Stimulated activated CD4-positive, alpha-beta T cell treated with anti-CD3 and anti-CD28 coated beads, Interleukin-12 subunit alpha, Interleukin-12 subunit beta, amount 100 ng/mL, for 48 hours (primary cell): Measurements from ENCODE around the gene HCST.
"Not testable (repeated sequence)": the region's sequence is repeated elsewhere in the genome, so short reads cannot be mapped to it uniquely, and the experiment has no call there.

Source experiments
- DNase-seq, 3 donors: peaks; one replicate each; pipeline ENCODE4 v3.0.0-alpha.2; 2020; ENCODE audit warnings: low read depth in 2 of 3, low spot score in 1 of 3

HCST gene

GRCh38 chr19:35879770-35880317, 22.5 kb upstream of the HCST start:
- DNase-seq = peak; percentile 72 to 87 (median 82)

GRCh38 chr19:35882114-35882832, 20.1 kb upstream of the HCST start:
- DNase-seq = peak in 1 of 3 donors; percentile 62

GRCh38 chr19:35883882-35884281, 18.4 kb upstream of the HCST start:
- DNase-seq = no peak

DNA sequence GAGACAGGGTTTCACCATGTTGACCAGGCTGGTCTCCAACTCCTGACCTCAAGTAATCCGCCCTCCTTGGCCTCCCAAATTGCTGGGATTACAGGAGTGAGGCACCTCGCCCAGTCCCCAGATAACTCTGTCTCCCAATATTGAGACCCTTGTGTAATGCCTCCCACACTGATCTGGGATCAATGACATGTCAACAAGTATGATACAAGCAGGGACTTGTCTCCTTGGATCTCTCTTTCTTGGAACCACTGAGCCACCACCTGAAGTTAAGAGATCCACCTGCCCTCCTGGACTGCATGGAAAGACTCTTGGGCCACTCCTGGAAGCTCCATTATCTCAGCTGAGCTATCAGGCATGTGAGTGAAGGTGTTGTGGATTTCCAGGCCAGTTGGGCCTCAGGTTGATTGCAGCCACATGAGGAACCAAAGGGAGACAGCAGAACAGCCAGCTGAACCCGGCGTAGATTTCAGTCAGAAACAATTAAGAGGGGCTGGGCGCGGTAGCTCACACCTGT, 17.0 kb upstream of the HCST start:
- DNase-seq = no peak

DNA sequence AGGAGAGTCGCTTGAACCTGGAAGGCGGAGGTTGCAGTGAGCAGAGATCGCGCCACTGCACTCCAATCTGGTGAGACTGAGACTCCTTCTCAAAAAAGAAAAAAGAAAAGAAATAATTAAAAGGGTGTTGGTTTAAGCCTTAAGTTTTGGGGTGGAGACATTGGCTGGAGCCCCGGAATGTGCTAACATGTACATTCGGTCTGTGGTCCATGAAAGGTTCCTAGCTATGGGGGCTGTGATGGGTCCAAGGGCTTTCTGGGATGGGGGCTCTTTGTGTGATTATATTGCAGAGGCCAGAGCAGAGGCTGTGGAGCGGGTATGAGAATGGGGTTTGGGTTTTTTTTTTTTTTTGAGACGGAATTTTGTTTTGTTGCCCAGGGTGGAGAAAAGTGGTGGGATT, 16.4 kb upstream of the HCST start:
- no peak for DNase-seq

DNA sequence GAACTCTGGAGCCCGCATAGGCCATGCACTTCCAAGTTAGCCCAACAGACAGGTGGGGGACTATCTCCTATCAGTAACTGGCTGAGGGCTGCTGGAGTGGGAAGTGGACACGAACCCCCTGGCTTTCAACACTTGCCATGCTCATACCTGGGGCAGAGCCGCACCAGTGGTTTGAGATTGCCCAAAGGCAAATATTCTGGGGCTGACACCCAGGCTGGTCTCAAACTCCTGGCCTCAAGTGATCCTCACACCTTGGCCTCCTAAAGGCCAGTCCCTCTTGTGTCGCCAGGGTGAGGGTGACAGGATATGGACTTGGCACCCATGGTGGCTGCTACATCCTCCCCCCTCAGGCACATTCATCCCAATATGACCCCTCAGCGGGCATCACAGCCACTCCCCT, 15.1 kb upstream of the HCST start:
- no peak for DNase-seq

DNA sequence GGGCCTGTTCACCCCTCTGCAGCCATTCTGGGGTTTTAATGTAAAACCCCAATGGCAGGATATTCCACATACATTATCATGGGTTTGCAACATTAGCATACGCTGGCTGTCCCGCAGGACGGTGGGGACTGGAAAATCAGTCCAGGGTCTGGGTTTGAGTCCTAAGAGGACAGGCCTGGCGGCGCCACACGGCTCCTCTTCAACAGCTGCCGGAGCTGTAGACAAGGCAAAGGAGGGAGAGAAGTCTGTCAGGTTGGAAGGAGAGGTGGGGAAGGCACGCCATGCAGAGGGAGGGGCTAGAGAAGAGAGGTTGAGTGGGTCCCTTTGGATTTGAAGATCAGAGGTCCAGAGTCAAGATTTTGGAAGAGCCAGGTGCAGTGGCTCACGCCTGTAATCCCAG, 13.9 kb upstream of the HCST start:
- DNase-seq = no peak

DNA sequence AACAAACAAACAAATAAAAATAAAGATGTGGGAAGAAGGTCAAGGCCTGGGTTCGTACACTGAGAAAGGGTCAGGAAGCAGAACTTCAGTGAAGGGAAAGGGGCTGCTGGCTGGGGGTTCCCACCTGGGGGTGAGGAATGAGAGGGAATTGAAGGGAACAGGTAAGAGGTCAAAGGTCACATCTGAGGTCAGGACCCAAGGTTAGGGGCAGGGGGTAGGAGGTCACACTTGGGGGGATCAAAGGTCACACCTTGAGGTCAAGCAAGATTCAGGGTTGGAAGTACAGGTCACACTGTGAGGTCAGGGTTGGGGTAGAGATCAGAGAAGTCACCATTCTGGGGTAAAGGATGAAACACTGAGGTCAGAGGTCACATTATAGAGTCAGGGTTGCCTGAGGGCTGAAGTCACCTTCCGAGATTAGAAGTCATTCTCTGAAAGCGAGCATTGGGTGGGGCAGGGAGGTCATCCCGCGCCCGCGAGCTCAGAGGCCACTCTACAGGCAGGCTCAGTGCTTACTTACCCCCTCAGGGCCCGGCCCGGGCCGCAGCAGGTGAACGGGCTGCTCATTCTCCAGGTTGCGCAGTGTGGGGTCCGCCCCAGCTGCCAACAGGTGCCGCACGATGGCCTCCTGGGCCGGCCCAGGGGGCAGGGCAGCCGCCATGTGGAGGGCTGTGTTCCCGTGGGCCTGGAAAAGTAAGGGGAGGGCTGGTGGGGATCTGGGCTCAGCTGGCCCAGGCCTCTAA, 12.8 kb upstream of the HCST start:
- no peak for DNase-seq

GRCh38 chr19:35890113-35890650, 12.1 kb upstream of the HCST start:
- no peak for DNase-seq

DNA sequence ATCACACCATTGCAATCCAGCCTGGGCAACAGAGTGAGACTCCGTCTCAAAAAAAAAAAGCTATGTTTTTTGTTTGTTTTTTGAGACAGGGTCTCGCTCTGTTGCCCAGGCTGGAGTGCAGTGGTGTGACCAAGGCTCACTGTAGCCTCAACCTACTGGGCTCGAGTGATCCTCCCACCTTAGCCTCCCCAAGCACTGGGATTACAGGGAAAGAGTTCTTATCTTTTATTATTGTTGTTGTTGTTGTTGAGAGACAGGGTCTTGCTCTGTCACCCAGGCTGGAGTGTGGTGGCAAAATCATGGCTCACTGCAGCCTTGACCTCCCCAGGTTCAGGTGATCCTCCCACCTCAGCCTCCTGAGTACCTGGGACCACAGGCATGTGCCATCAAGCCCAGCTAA, 10.5 kb upstream of the HCST start:
- not testable (repeated sequence) for DNase-seq

- DNase-seq = no peak
Measured at GRCh38 chr19:35894342-35894741, 8.0 kb upstream of the HCST start.

DNA sequence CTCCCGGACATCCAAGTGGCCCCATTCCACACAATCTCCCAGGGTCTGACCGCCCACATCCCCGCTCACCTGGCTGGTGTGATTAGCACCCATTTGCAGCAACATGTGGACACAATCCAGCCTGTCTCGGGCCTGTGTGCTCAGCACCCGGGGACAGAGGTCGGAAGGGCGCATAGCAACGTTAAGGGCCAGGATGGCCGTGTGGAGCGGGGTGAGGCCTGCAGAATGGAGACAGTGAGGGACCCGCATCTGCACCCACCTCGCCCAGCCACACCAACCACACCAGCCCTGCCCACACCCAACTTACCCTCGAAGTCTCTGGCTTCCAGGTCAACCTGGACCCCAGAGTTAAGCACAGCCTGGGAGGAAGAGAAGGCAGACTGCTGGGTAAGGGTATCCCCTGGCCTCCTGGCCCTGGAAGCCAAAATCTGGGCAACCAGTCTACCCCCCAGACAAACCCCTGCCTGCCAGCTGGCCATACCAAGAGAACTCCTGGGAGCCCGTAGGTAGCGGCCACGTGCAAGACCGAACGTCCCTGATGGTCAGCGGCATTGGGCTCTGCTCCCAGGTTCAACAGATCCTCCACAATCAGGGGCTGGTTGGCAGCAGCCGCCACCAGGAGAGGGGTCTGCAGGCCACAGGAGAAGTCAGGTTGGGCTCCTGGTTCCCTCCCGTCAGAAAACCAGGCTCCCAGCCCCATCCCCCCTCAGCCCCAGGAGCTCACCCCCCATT, 6.3 kb upstream of the HCST start:
- no peak for DNase-seq

- DNase-seq = no peak
Measured at GRCh38 chr19:35896643-35897040, 5.7 kb upstream of the HCST start.

GRCh38 chr19:35897706-35898451, 4.5 kb upstream of the HCST start:
- no peak for DNase-seq

- no peak for DNase-seq
Measured at GRCh38 chr19:35898499-35898809, 3.9 kb upstream of the HCST start.

GRCh38 chr19:35899547-35900214, 2.6 kb upstream of the HCST start:
- DNase-seq = peak; percentile 75 to 84 (median 79)

GRCh38 chr19:35901055-35901644, 1.2 kb upstream of the HCST start:
- no peak for DNase-seq

DNA sequence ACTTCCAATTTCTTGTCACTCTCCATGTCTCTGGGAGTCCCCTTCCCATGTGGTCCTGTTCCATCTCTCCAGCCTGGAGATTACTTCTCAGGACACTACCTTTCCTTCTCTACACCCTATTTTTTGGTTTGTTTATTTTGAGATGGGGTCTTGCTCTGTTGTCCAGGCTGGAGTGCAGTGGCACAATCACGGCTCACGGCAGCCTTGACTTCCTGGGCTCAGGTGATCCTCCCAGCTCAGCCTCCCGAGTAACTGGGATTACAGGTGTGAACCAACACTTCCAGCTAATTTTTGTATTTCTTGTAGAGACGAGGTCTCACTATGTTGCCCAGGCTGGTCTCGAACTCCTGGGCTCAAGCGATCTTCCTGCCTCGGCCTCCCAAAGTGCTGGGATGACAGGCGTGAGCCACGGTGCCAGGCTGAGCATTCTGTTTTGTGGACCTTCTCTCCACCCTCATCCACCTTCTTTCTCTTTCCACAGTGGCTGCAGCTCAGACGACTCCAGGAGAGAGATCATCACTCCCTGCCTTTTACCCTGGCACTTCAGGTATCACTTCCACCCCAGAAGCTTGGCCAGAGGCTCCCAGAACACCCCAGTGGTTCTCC, 644 bp downstream of the HCST start:
- no peak for DNase-seq

GRCh38 chr19:35903550-35904179, 1.3 kb downstream of the HCST start:
- DNase-seq = peak; percentile 63 to 80 (median 77)
